GM10266 (cell line): Measurements from ENCODE around the gene BCORL1.

Experiments used
- DNase-seq: peaks from one replicate; pipeline ENCODE4 v3.0.0; 2012; ENCODE audit errors: extremely low spot score
- TF ChIP-seq, protein P1 (sequence below): IDR thresholded peaks from 2 replicates; pipeline ENCODE4 v1.5.1; 2012; ENCODE audit warnings: mild to moderate bottlenecking, low read depth; ENCODE audit not compliant: control insufficient read depth, insufficient read depth; ENCODE audit errors: missing control alignments

The BCORL1 gene

DNA sequence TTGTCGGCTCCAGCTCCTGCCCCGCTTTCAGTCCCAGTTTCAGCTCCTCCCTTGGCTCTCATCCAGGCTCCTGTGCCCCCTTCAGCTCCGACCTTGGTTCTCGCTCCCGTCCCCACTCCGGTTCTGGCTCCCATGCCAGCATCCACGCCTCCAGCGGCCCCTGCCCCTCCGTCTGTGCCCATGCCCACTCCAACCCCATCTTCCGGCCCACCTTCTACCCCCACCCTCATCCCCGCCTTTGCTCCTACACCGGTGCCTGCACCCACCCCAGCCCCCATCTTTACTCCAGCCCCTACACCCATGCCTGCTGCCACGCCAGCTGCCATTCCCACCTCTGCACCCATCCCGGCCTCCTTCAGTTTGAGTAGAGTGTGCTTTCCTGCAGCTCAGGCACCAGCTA, 31.2 kb downstream of the BCORL1 start:
- TF ChIP-seq, protein P1, sequence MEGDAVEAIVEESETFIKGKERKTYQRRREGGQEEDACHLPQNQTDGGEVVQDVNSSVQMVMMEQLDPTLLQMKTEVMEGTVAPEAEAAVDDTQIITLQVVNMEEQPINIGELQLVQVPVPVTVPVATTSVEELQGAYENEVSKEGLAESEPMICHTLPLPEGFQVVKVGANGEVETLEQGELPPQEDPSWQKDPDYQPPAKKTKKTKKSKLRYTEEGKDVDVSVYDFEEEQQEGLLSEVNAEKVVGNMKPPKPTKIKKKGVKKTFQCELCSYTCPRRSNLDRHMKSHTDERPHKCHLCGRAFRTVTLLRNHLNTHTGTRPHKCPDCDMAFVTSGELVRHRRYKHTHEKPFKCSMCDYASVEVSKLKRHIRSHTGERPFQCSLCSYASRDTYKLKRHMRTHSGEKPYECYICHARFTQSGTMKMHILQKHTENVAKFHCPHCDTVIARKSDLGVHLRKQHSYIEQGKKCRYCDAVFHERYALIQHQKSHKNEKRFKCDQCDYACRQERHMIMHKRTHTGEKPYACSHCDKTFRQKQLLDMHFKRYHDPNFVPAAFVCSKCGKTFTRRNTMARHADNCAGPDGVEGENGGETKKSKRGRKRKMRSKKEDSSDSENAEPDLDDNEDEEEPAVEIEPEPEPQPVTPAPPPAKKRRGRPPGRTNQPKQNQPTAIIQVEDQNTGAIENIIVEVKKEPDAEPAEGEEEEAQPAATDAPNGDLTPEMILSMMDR = no peak
- DNase-seq = no peak

DNA sequence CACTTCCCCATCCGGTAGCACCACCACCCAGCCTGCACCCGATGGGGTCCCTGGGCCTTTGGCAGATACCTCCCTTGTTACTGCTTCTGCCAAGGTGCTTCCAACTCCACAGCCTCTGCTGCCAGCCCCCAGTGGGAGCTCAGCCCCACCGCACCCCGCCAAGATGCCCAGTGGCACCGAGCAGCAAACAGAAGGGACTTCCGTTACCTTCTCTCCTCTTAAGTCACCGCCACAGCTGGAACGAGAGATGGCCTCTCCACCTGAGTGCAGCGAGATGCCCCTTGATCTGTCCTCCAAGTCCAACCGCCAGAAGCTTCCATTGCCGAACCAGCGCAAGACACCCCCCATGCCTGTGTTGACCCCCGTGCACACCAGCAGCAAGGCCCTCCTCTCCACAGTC, 31.9 kb downstream of the BCORL1 start:
- DNase-seq = no peak
- TF ChIP-seq, protein P1 = no peak

DNA sequence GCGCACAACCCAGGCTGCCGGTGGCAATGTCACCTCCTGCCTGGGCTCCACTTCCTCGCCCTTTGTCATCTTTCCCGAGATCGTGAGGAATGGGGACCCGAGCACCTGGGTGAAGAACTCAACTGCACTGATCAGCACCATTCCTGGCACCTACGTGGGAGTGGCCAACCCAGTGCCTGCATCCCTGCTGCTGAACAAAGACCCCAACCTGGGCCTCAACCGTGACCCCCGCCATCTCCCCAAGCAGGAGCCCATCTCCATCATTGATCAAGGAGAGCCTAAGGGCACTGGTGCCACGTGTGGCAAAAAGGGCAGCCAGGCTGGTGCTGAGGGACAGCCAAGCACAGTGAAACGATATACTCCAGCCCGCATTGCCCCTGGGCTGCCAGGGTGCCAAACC, 32.3 kb downstream of the BCORL1 start:
- DNase-seq = no peak
- TF ChIP-seq, protein P1 = no peak

DNA sequence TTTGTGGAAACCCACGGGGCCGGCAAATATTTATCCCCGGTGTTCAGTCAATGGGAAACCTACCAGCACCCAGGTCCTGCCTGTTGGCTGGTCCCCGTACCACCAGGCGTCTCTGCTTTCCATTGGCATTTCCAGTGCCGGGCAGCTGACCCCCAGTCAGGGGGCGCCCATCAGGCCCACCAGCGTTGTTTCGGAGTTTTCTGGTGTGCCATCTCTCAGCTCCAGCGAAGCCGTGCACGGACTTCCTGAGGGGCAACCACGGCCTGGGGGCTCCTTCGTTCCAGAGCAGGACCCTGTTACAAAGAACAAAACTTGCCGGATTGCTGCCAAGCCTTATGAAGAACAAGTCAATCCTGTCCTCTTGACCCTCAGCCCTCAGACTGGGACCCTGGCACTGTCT, 32.7 kb downstream of the BCORL1 start:
- TF ChIP-seq, protein P1 = no peak
- DNase-seq = no peak

DNA sequence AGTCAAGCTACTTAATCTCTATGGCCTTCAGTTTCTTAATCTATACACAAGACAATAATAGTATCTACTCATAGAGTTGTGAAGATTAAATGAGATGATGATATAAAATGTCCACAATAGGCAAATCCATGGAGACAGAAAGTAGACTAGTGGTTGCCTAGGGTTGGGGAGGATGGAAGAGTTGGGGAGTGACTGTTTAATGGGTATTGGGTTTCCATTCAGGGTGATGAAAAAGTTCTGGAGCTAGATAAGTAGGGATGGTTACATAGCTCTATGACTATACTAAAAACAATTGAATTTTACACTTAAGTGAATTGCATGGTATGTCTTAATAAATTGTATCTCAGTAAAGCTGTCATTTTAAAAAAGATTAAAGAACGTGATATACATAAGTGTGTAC, 35.7 kb downstream of the BCORL1 start:
- DNase-seq = no peak
- TF ChIP-seq, protein P1 = no peak

DNA sequence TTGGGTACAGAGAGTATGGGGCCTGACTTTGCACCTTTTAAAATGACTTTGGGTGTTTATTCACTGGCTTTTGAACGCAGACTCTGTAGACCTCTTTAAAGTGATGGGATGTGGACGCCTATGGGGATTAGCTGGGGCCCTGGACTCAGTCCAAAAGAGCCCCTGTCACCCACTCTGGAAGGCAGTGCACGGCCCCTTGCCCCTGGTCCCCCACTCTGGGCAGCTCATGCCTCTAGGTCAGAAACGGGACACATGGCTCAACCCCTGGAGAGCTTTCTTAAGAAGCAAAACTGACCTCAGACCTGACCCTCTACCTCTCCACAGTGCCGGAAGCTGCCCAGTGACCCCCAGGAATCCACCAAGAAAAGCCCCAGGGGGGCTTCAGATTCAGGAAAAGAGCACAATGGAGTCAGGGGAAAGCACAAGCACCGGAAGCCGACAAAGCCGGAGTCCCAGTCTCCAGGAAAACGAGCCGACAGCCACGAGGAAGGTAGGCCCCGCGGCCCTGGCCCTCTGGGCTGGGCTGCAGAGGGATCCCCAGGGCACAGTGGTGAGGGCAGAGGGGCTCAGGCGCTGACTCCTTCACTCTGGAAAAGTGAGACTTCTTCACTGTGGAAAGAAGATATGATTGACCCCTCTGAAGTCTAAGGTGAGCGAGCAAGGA, 38.4 kb downstream of the BCORL1 start:
- TF ChIP-seq, protein P1 = no peak
- DNase-seq = no peak

DNA sequence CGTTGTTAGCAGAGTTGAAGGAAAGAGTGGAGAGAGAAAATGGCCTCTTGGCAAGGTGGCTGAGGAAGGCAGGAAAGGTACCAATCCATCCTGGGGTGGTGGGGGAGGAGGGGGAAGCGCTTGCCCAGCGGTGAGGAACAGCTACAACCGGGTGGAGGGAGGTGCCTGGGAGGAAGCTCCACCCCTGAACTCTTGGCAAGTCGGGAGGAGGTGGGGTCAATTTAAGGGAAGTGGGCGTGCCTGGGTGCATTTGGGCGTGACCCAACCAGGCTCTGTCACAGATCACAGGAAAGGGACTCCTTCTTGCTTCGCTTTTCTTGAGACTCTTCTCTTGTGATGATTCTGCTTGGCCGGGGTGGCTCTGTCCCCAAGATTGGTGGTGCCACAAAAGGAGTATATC, 41.7 kb downstream of the BCORL1 start:
- TF ChIP-seq, protein P1 = no peak
- peak; percentile 82 for DNase-seq
